OCI-LY1 (cell line): ENCODE measurements around the gene KLRK1.
A peak's percentile ranks its signal among the peaks of the same experiment; 100 is the strongest.

Experiments used
- H2AFZ ChIP-seq: fragments of 200-600 bp; sonication (generic), shearing (Covaris generic); 2 replicates; pipeline ENCODE4 v1.6.0; 2014; ENCODE audit warnings: antibody characterized with exemption, mild to moderate bottlenecking, low read length
- H3F3A ChIP-seq: fragments of 200-600 bp; sonication (generic), shearing (Covaris generic); 2 replicates; pipeline ENCODE4 v1.6.0; 2014; ENCODE audit warnings: mild to moderate bottlenecking, antibody characterized with exemption, low read length, moderate library complexity; ENCODE audit not compliant: insufficient read depth
- H3K27ac ChIP-seq: fragments of 200-600 bp; sonication (generic); 2 replicates; pipeline ENCODE4 v1.5.1; 2014; ENCODE audit warnings: low read length, mixed run types, mild to moderate bottlenecking, low read depth; ENCODE audit not compliant: poor library complexity, severe bottlenecking
- H3K27me3 ChIP-seq: fragments of 200-600 bp; sonication (generic); 2 replicates; pipeline ENCODE4 v1.6.0; 2014; ENCODE audit warnings: antibody characterized with exemption, mild to moderate bottlenecking, low read length, moderate library complexity; ENCODE audit not compliant: insufficient read depth
- H3K36me3 ChIP-seq: fragments of 200-600 bp; sonication (generic); 2 replicates; pipeline ENCODE4 v1.6.1; 2014; ENCODE audit warnings: mild to moderate bottlenecking, antibody characterized with exemption, low read length, moderate library complexity, mixed read lengths; ENCODE audit not compliant: insufficient read depth
- H3K4me1 ChIP-seq: fragments of 200-600 bp; sonication (generic); 2 replicates; pipeline ENCODE4 v1.5.1; 2014; ENCODE audit warnings: mild to moderate bottlenecking, low read length, moderate library complexity; ENCODE audit not compliant: insufficient read depth, severe bottlenecking
- H3K4me2 ChIP-seq: fragments of 200-600 bp; sonication (generic), shearing (Covaris generic); 2 replicates; pipeline ENCODE4 v1.6.1; 2014; ENCODE audit warnings: low read length
- H3K4me3 ChIP-seq: fragments of 200-600 bp; sonication (generic); 2 replicates; pipeline ENCODE4 v1.5.1; 2014; ENCODE audit warnings: low read length, low read depth, mild to moderate bottlenecking, mixed read lengths; ENCODE audit not compliant: poor library complexity, severe bottlenecking
- H3K79me2 ChIP-seq: fragments of 200-600 bp; shearing (Covaris generic); 2 replicates; pipeline ENCODE4 v1.6.1; 2016; ENCODE audit warnings: mixed run types, low read length, mixed read lengths; ENCODE audit not compliant: insufficient read depth
- H3K9ac ChIP-seq: fragments of 200-600 bp; sonication (generic), shearing (Covaris generic); 2 replicates; pipeline ENCODE4 v1.6.1; 2014; ENCODE audit warnings: mild to moderate bottlenecking, low read length, mixed read lengths
- H3K9me2 ChIP-seq: fragments of 200-600 bp; sonication (generic), shearing (Covaris generic); 2 replicates; pipeline ENCODE4 v1.6.1; 2014; ENCODE audit warnings: low read depth, mild to moderate bottlenecking, low read length, mixed read lengths
- H3K9me3 ChIP-seq: fragments of 200-600 bp; shearing (Covaris generic); 2 replicates; pipeline ENCODE4 v1.6.1; 2014; ENCODE audit warnings: low read length, mixed read lengths
- H4K20me1 ChIP-seq: fragments of 200-600 bp; sonication (generic), shearing (Covaris generic); 2 replicates; pipeline ENCODE4 v1.6.0; 2016; ENCODE audit warnings: mild to moderate bottlenecking, low read length; ENCODE audit not compliant: insufficient read depth
- EZH2 ChIP-seq: fragments of 200-600 bp; sonication (generic), shearing (Covaris generic); IDR thresholded peaks from 2 replicates; pipeline ENCODE4 v1.8.0; 2017; ENCODE audit warnings: borderline replicate concordance, mixed run types, mild to moderate bottlenecking, antibody characterized with exemption, low read length, moderate library complexity, mixed read lengths
- TF ChIP-seq, protein P1 (sequence below): fragments of 200-600 bp; sonication (generic), shearing (Covaris generic); IDR thresholded peaks from 2 replicates; pipeline ENCODE4 v1.5.1; 2017; ENCODE audit warnings: mild to moderate bottlenecking, antibody characterized with exemption, low read length, moderate library complexity, mixed read lengths

The KLRK1 gene

DNA sequence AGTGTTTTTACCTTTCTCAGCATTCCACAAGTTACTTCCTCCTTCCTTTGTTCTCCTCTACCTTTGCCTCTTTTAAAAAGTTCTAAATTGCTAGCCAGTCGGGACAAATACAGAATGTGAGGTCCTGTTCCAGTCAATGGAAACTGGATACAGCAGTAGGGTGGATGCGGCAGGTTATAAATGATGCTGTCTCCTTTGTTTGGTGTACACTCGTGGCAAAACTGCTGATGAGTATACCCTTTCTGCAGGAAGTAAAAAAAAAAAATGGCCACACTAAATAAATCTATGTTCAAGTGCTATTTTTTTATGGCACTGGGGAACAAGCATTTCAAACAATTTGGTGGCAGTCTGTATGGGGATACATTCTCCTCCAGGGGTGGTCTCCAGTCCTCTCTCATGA is 27.5 kb downstream of the KLRK1 start:
- no peak overlapping the region for H3K9ac ChIP-seq
- peaks cover 44% of the 10 kb centered on the region for H3K36me3 ChIP-seq
- no peak overlapping the region for H3K4me2 ChIP-seq
- H3F3A ChIP-seq, result no peaks in the 10 kb centered on the region
- no peak overlapping the region for H2AFZ ChIP-seq
- no peaks in the 10 kb centered on the region for H3K9me2 ChIP-seq
- no peaks in the 10 kb centered on the region for H4K20me1 ChIP-seq
- no peaks in the 10 kb centered on the region for H3K9me3 ChIP-seq
- peaks cover 56% of the 10 kb centered on the region for H3K4me1 ChIP-seq
- H3K79me2 ChIP-seq, result no peaks in the 10 kb centered on the region
- H3K27me3 ChIP-seq, result no peaks in the 10 kb centered on the region
- H3K27ac ChIP-seq, result peak overlapping the region; percentile 90
- TF ChIP-seq, protein P1, sequence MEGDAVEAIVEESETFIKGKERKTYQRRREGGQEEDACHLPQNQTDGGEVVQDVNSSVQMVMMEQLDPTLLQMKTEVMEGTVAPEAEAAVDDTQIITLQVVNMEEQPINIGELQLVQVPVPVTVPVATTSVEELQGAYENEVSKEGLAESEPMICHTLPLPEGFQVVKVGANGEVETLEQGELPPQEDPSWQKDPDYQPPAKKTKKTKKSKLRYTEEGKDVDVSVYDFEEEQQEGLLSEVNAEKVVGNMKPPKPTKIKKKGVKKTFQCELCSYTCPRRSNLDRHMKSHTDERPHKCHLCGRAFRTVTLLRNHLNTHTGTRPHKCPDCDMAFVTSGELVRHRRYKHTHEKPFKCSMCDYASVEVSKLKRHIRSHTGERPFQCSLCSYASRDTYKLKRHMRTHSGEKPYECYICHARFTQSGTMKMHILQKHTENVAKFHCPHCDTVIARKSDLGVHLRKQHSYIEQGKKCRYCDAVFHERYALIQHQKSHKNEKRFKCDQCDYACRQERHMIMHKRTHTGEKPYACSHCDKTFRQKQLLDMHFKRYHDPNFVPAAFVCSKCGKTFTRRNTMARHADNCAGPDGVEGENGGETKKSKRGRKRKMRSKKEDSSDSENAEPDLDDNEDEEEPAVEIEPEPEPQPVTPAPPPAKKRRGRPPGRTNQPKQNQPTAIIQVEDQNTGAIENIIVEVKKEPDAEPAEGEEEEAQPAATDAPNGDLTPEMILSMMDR, result no peak
- no peak for TF ChIP-seq EZH2
- H3K4me3 ChIP-seq, result no peak overlapping the region

DNA sequence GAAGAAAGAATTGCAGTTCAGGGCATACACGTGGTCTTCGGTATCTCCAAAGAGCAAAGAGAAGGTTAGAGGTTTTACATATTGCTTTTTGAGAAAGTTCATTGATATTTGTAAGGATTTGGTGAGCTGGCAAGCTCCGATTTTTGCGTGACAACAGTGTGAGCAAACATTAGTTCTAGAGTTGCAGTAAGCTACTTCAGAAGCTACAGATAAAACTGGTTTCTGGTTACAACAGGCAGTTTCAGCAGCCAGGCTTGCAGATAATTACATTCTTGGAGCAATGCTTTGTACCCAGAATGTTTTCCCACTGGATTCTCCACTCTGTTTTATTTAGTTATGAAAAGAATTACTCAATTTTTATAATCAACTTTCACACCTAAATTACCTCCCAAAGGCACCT is 28.2 kb downstream of the KLRK1 start:
- no peak overlapping the region for H2AFZ ChIP-seq
- no peak overlapping the region for H3K4me2 ChIP-seq
- no peak overlapping the region for H3K4me3 ChIP-seq

DNA sequence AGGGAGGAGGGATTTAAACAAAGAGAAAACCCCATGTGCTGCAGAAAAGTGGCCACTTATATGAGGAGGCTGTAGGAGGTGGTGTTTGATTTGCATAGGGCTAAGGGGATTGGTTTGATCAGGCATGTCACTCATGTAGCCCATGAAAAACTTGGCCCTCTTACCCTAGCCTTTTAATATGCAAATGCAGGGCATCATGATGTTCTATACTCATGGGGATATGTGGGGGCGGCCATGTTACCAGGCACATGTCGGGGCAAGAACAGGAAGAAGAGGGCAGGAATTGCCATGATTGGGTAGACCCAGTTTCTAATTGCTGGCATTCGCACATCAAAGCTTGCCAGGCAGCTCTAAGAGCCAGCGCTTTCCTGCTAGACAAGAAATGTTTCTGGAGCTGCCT is 28.8 kb downstream of the KLRK1 start:
- no peaks in the 10 kb centered on the region for H3K9me2 ChIP-seq
- no peaks in the 10 kb centered on the region for H3K9me3 ChIP-seq
- peaks cover 43% of the 10 kb centered on the region for H3K4me1 ChIP-seq
- TF ChIP-seq, protein P1, result no peak
- TF ChIP-seq EZH2, result no peak
- H3K79me2 ChIP-seq, result no peaks in the 10 kb centered on the region
- no peak overlapping the region for H3K9ac ChIP-seq
- no peak overlapping the region for H2AFZ ChIP-seq
- H3F3A ChIP-seq, result no peaks in the 10 kb centered on the region
- H3K4me2 ChIP-seq, result no peak overlapping the region
- no peak overlapping the region for H3K4me3 ChIP-seq
- H3K27ac ChIP-seq, result no peak overlapping the region
- peaks cover 42% of the 10 kb centered on the region for H3K36me3 ChIP-seq
- H4K20me1 ChIP-seq, result no peaks in the 10 kb centered on the region
- H3K27me3 ChIP-seq, result no peaks in the 10 kb centered on the region

More for the DNA sequence above, 28.2 kb downstream of the KLRK1 start:
- no peak for TF ChIP-seq EZH2
- TF ChIP-seq, protein P1, result no peak
- H3K9me2 ChIP-seq, result no peaks in the 10 kb centered on the region
- H3F3A ChIP-seq, result no peaks in the 10 kb centered on the region
- H3K79me2 ChIP-seq, result no peaks in the 10 kb centered on the region
- peaks cover 49% of the 10 kb centered on the region for H3K4me1 ChIP-seq
- H3K9me3 ChIP-seq, result no peaks in the 10 kb centered on the region
- no peaks in the 10 kb centered on the region for H4K20me1 ChIP-seq
- peak overlapping the region; percentile 5 for H3K27ac ChIP-seq
- H3K27me3 ChIP-seq, result no peaks in the 10 kb centered on the region
- H3K36me3 ChIP-seq, result peaks cover 42% of the 10 kb centered on the region
- H3K9ac ChIP-seq, result no peak overlapping the region
